ENCODE data around the gene RIN2. TPM values are rescaled to one million over a fixed set of nuclear protein-coding genes. Genes with fewer than 3 reads are reported as not detected.

The RIN2 gene
- total and polyA plus RNA-seq, 4 donors = 3.4 to 16.6 (median 6.3) TPM

- Histone ChIP-seq H3K4me1 (ENCODE audit: control insufficient read depth in 4 of 4, insufficient read depth in 4 of 4, low read length in 3 of 4) (peaks cover 0 to 2% (median 0%) of the 10 kb centered on the region in 4 donors), H3K36me3 (ENCODE audit: control insufficient read depth in 4 of 4, insufficient read depth in 3 of 4, low read depth in 1 of 4, low read length in 3 of 4) (no peaks in the 10 kb centered on the region), H3K4me3 (ENCODE audit: low read depth in 1 of 3, low read length in 3 of 3) (no peak overlapping the region), H3K27me3 (ENCODE audit: control insufficient read depth in 4 of 4, insufficient read depth in 4 of 4, low read length in 3 of 4) (no peaks in the 10 kb centered on the region), H3K9ac (ENCODE audit: low read depth in 1 of 2, low read length in 2 of 2) (no peak overlapping the region), H3K9me3 (ENCODE audit: control insufficient read depth in 4 of 4, low read length in 3 of 4) (no peaks in the 10 kb centered on the region), H3K27ac (ENCODE audit: low read depth in 1 of 2, low read length in 2 of 2) (no peak overlapping the region)
- DNase-seq (ENCODE audit: low spot score) = no peak
- TF ChIP-seq GABPA (IDR thresholded peaks at IDR 0.05 in 1 of 2, conservative IDR thresholded peaks at IDR 0.05 in 1 of 2) = no peak
- no peak for TF ChIP-seq TAF1 (conservative IDR thresholded peaks at IDR 0.05)
- TF ChIP-seq JUND (IDR thresholded peaks at IDR 0.05) = no peak
- TF ChIP-seq, protein P1, sequence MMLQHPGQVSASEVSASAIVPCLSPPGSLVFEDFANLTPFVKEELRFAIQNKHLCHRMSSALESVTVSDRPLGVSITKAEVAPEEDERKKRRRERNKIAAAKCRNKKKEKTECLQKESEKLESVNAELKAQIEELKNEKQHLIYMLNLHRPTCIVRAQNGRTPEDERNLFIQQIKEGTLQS (IDR thresholded peaks at IDR 0.05) = no peak
- TF ChIP-seq, protein P2, sequence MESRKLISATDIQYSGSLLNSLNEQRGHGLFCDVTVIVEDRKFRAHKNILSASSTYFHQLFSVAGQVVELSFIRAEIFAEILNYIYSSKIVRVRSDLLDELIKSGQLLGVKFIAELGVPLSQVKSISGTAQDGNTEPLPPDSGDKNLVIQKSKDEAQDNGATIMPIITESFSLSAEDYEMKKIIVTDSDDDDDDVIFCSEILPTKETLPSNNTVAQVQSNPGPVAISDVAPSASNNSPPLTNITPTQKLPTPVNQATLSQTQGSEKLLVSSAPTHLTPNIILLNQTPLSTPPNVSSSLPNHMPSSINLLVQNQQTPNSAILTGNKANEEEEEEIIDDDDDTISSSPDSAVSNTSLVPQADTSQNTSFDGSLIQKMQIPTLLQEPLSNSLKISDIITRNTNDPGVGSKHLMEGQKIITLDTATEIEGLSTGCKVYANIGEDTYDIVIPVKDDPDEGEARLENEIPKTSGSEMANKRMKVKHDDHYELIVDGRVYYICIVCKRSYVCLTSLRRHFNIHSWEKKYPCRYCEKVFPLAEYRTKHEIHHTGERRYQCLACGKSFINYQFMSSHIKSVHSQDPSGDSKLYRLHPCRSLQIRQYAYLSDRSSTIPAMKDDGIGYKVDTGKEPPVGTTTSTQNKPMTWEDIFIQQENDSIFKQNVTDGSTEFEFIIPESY (IDR thresholded peaks at IDR 0.05) = no peak
- TF ChIP-seq RXRA (IDR thresholded peaks at IDR 0.05) = no peak
- no peak for TF ChIP-seq HNF4G (IDR thresholded peaks at IDR 0.05)
- TF ChIP-seq, protein P3, sequence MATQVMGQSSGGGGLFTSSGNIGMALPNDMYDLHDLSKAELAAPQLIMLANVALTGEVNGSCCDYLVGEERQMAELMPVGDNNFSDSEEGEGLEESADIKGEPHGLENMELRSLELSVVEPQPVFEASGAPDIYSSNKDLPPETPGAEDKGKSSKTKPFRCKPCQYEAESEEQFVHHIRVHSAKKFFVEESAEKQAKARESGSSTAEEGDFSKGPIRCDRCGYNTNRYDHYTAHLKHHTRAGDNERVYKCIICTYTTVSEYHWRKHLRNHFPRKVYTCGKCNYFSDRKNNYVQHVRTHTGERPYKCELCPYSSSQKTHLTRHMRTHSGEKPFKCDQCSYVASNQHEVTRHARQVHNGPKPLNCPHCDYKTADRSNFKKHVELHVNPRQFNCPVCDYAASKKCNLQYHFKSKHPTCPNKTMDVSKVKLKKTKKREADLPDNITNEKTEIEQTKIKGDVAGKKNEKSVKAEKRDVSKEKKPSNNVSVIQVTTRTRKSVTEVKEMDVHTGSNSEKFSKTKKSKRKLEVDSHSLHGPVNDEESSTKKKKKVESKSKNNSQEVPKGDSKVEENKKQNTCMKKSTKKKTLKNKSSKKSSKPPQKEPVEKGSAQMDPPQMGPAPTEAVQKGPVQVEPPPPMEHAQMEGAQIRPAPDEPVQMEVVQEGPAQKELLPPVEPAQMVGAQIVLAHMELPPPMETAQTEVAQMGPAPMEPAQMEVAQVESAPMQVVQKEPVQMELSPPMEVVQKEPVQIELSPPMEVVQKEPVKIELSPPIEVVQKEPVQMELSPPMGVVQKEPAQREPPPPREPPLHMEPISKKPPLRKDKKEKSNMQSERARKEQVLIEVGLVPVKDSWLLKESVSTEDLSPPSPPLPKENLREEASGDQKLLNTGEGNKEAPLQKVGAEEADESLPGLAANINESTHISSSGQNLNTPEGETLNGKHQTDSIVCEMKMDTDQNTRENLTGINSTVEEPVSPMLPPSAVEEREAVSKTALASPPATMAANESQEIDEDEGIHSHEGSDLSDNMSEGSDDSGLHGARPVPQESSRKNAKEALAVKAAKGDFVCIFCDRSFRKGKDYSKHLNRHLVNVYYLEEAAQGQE (IDR thresholded peaks at IDR 0.05) = no peak
- TF ChIP-seq, protein P4, sequence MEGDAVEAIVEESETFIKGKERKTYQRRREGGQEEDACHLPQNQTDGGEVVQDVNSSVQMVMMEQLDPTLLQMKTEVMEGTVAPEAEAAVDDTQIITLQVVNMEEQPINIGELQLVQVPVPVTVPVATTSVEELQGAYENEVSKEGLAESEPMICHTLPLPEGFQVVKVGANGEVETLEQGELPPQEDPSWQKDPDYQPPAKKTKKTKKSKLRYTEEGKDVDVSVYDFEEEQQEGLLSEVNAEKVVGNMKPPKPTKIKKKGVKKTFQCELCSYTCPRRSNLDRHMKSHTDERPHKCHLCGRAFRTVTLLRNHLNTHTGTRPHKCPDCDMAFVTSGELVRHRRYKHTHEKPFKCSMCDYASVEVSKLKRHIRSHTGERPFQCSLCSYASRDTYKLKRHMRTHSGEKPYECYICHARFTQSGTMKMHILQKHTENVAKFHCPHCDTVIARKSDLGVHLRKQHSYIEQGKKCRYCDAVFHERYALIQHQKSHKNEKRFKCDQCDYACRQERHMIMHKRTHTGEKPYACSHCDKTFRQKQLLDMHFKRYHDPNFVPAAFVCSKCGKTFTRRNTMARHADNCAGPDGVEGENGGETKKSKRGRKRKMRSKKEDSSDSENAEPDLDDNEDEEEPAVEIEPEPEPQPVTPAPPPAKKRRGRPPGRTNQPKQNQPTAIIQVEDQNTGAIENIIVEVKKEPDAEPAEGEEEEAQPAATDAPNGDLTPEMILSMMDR (IDR thresholded peaks at IDR 0.05; ENCODE audit: low read depth, low read length, missing input control) = no peak
- TF ChIP-seq SP1 (IDR thresholded peaks at IDR 0.05) = no peak
- TF ChIP-seq RAD21 (IDR thresholded peaks at IDR 0.05) = no peak
- TF ChIP-seq EGR1 (IDR thresholded peaks at IDR 0.05; ENCODE audit: low read depth in 2 of 2) = no peak
- no peak for TF ChIP-seq FOXA1 (IDR thresholded peaks at IDR 0.05)
- no peak for TF ChIP-seq MAX (IDR thresholded peaks at IDR 0.05)
- no peak for TF ChIP-seq HNF4A (conservative IDR thresholded peaks at IDR 0.05)
- WGBS = 88% methylated on average over 3 of the region's 3 CpGs
These were observed 20.3 kb downstream of the RIN2 start for GRCh38 chr20:19778404-19778803.

- H3K4me3 ChIP-seq (ENCODE audit: low read depth in 1 of 3, low read length in 3 of 3) = no peak overlapping the region
- no peaks in the 10 kb centered on the region for H3K9me3 ChIP-seq (ENCODE audit: control insufficient read depth in 4 of 4, low read length in 3 of 4)
- TF ChIP-seq YY1 (IDR thresholded peaks at IDR 0.05) (no peak), GABPA (IDR thresholded peaks at IDR 0.05 in 1 of 2, conservative IDR thresholded peaks at IDR 0.05 in 1 of 2) (no peak), HNF4A (conservative IDR thresholded peaks at IDR 0.05) (no peak), FOXA2 (IDR thresholded peaks at IDR 0.05) (no peak), SP1 (IDR thresholded peaks at IDR 0.05) (no peak), RAD21 (IDR thresholded peaks at IDR 0.05) (no peak), RXRA (IDR thresholded peaks at IDR 0.05) (no peak), FOXA1 (IDR thresholded peaks at IDR 0.05) (no peak)
- TF ChIP-seq, protein P3 (IDR thresholded peaks at IDR 0.05) = no peak
- TF ChIP-seq, protein P2 (IDR thresholded peaks at IDR 0.05) = no peak
- 91% methylated on average over 5 of the region's 5 CpGs for WGBS
- no peaks in the 10 kb centered on the region for H3K27me3 ChIP-seq (ENCODE audit: control insufficient read depth in 4 of 4, insufficient read depth in 4 of 4, low read length in 3 of 4)
- no peak overlapping the region for H3K9ac ChIP-seq (ENCODE audit: low read depth in 1 of 2, low read length in 2 of 2)
- H3K4me1 ChIP-seq (ENCODE audit: control insufficient read depth in 4 of 4, insufficient read depth in 4 of 4, low read length in 3 of 4) = peaks cover 0 to 3% (median 2%) of the 10 kb centered on the region in 4 donors
- no peak overlapping the region for H3K27ac ChIP-seq (ENCODE audit: low read depth in 1 of 2, low read length in 2 of 2)
- DNase-seq (ENCODE audit: low spot score) = no peak
- no peaks in the 10 kb centered on the region for H3K36me3 ChIP-seq (ENCODE audit: control insufficient read depth in 4 of 4, insufficient read depth in 3 of 4, low read depth in 1 of 4, low read length in 3 of 4)
These were observed 21.6 kb downstream of the RIN2 start for GRCh38 chr20:19779634-19780033.

Data from liver (tissue), 9 donors.